Measurements from ENCODE around the gene ZXDC.

Gene ZXDC

GRCh38 chr3:126413693-126414080 lies 62.0 kb downstream of the ZXDC start:
- DNase-seq = no peak

DNA sequence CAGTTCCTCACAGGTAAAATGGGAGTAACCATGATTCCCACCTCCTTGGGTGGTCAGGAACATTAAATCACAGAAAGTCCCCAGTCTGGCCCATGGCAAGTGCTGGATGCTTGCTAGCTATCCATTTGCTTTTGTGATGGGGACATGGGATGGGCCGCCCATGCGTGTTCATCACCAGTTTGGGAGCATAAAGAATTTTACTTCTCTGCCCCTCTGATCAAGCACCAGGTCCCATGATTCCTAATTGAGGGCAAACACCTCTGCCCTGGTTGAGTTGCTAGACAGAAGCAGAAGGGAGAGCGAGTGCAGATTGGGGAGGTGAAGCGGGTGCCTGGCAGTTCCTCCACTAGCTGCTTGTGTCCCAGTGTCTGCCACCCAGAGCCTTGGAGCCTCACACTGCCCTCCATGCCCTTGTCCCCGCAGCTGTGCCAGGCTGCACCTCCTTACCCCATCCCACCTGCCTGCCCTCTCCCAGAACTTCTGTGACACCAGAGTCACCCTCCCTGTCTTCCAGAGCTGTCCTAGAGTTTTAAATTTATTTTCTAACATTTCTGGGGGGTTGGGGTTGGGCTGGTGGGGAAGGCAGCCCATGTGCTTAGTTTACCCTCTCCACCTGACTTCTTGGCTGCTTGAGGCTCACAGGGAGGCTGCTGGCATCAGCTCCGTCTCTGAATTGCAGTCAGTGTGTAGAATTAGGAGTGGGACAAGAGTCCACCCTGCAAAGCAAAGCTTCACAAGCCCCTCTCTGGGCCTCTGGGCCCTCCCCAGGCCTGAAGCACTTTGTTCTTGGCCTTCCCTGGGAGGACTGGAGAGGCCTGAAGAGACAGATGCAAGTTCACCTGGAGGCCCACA lies 62.6 kb downstream of the ZXDC start:
- no peak for DNase-seq

DNA sequence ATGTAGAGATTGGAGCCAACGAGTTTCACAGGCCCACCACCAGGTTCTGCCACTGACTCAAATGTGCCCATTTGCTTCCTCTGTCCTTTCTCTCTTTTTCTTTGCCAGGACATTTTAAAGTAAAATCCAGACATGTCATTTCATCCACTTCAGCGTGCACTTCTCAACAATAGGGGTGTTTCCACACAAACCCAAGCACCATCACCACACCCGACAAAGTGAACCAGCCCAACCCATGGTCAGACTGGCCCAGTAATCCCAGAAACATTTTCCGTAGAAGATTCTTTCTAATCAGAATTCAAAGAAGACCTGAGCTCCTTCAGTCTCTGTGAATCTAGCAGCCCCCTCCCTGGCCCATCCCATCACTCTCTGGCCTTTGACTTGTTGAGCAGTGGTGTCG lies 67.6 kb downstream of the ZXDC start:
- no peak for DNase-seq

GRCh38 chr3:126407412-126408044 lies 68.2 kb downstream of the ZXDC start:
- no peak for DNase-seq

DNA sequence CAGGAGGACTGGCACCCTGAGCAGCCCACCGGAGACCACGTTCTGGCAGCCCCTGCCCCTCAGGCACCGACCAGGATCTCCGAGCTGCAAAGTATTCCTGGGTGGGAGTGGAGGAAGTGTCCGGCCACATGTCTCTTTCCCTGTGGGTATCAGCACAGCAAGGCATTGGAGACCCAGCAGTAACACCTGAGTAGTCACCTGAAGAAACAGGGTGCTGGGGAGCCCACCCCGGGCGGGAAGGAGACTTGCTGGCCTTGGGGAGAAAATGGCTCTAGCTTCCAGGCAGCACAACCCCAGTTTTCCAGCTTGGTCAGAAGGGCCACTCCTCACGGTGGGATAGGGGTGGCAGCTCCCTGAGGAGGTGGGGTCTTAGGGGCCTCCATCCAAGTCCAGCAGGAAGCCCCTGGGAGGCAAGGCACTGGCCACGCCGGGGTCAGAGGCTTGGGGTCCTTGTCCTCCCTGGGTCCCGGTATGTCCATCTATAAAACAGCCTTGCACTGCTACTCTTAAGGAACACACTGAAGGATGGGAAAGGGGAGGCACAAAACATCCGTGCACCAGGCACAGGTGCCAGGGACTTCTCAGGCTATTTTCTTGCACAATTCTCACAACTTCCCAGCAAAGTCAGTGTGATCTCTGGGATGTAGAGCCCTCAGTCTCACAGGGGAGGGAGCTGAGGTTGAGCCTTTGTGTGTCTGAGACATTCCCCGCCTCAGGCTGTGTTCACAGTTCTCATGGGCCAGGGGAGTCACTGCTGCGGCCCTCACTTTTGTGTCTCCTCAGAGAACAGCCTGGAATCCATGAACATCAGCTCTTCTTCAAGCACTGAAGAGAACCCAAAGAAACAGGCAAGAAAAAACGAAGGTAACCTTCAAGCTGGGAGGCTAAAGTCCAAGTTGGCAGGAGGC lies 69.0 kb downstream of the ZXDC start:
- DNase-seq = no peak

GRCh38 chr3:126402666-126403302 lies 72.9 kb downstream of the ZXDC start:
- no peak for DNase-seq

DNA sequence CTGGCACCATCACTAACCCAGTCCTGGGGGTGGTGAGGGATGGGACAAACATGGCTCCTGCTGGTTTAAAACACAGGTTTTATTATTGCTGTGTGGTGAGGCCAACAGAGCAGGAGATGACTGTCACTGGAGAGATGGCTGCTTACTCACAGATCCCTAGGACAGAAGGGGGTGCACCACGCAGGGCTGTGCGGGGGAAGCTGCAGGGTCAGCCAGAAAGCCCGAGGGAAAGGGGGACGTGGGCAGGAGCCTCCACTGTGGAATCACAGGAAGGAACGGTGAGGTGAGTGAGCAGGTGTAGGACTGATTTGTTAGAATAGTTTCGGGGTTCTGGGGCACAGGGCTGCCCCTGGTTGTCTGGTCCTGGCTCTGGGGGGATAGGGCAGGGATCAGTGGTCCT lies 73.5 kb downstream of the ZXDC start:
- DNase-seq = no peak

GRCh38 chr3:126401611-126402160 lies 74.0 kb downstream of the ZXDC start:
- no peak for DNase-seq

GRCh38 chr3:126399756-126400155 lies 75.9 kb downstream of the ZXDC start:
- no peak for DNase-seq

DNA sequence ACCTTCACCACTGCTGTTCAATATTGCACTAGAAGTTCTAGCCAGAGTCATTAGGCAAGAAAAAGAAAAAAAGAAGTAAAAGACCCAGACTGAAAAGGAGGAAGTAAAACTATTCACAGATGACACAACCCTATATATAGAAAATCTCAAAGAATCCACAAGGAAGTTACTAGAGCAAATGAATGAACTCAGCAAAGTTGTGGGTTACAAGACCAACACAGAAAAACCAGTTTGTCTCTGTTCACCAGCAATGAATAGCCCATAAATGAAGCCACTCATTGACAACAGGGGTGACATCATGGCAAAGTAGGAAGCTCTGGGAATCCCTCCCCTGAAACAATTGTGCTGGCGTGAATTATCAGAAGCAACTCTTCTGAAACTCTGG lies 76.3 kb downstream of the ZXDC start:
- DNase-seq = no peak

DNA sequence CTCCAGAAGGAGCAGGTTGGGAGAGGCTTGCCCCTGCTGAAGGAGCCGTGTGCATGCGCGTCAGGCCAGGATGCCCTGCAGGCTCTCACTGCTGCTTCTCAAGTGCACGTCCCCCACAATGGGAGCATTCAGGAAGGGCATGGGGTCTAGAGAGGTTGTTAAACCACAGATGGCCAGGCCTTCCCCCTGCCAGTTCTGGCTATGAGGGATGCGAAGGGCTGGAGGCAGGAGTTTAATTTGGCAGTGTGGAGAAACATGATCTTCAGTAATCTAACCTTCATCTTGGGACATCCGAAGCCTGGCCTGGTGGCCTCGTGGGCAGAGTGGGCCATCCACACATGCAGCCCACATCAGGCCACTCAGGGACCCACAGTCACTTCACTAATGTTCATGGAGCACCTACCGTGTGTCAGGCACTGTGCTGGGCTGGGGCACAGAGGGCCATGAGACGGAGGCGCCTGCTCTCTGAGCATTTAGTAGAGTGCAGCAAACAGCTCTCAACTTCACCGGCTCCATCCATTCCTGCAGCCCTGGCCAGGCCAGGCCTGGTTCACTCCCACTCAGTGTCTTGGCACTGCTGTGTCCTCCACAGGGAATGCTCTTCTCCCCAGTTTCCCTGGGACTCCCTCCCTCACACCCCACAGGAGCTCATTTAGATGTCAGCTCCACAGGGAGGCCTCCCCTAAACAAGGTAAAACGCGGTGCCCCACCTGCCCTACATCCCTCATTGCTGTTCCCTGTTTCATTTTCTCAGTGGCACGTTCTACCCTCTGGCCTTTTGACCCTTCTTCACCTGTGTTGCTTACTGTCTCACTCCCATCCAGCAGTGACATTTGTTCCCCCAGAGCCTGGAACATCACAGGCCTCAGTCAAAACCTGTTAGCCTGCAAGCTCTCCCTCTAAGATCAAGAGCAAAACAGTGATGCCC lies 77.0 kb downstream of the ZXDC start:
- no peak for DNase-seq

DNA sequence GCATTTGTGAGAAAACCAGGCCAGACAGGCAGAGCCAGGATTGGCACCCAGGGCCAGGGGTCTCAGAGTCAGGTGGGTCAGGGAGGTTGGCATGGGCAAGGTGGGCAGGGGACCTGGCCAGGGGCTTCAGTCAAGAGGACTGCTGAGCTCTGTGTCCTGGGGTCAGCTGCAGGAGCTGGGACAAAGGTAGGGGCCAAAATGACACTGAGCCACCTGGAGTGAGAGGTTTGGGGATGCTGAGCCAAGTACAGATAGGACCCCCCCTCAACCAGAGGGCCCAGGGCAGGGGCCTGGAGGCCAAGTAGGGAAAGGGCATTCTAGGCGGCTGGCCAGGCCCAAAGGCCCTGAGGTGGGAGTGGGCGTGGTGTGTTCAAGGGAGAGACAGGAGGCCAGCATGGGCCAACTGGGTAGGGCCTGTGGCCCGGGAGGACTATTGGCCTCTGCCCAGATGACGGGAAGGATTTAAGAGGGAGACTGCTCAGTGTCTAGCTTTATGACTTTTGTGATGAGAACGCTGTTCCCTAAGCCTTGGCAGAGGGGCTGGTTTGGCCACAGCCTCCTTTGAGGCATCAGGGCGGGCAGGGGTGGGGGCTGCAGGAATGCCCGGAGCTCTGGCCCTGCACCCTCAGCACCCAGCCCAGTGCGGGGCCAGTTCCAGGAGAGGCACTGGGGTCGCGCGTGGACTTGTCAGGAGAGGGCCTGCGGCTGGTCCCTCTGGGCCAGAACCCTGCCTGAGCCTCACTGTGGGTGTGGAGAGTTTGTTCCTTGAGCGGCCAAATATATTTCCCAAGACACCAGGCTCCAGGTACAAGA lies 77.9 kb downstream of the ZXDC start:
- DNase-seq = no peak

DNA sequence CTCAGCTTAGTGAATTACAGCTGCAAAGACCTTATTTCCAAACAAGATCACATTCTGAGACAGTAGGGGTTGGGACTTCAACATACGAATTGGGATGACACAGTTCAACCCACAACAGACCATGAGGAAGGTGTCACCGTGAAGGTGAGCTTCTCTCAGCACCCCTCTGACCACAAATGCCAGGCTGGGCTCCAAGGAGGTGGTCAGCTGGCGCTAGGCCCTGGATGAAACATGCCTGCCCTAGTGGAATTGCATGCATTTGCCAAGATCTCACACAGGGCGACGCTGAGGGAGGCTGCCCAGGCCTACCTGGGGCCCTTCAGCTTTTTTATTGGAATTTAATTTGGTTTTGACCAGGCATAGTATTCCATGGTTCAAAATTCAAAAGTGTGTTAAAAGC lies 79.2 kb downstream of the ZXDC start:
- DNase-seq = no peak

- DNase-seq = no peak
Measured at GRCh38 chr3:126395846-126396513, 79.7 kb downstream of the ZXDC start.

DNA sequence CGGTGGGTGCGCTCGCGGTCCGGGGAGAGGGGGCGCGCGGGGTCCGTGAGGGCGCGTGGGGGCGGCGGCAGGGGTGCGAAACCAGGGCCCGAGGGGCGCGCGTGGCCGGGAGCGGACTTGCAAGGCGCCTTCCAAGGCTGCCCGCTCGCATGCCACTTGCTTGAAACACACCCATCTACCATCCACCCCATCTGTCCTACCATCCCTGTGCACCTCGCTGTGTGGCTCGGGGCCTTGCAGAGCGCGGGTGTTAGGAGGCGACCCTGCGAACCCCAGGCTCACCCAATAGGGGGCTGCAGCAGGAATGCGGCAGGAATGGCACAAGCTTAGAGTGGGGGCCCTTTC lies 80.7 kb downstream of the ZXDC start:
- no peak for DNase-seq

- DNase-seq = no peak
Measured at GRCh38 chr3:126394179-126394976, 81.3 kb downstream of the ZXDC start, which contains the start of gene CFAP100. TSS of gene CFAP100 (plus strand) at chr3:126394909. CDS start at chr3:126396001, 1,092 bp downstream.

- DNase-seq = no peak
Measured at GRCh38 chr3:126393563-126393962, 82.1 kb downstream of the ZXDC start.

- no peak for DNase-seq
Measured at GRCh38 chr3:126392246-126392645, 83.4 kb downstream of the ZXDC start.

- no peak for DNase-seq
Measured at GRCh38 chr3:126391631-126392030, 84.1 kb downstream of the ZXDC start.
